AG10803 (cell line): ENCODE data around the gene DHX58.

Experiments used
- DNase-seq: peaks from one replicate; pipeline ENCODE4 v3.0.0; 2010; ENCODE audit warnings: low read depth
- H3K4me3 ChIP-seq: 2 replicates; pipeline ENCODE4 v1.5.1; 2011; ENCODE audit warnings: mild to moderate bottlenecking, low read length, control low read depth
- TF ChIP-seq, protein P1 (sequence below): conservative IDR thresholded peaks from 2 replicates; pipeline ENCODE4 v1.5.1; 2011; ENCODE audit warnings: mild to moderate bottlenecking, low read length, control low read depth, inconsistent platforms

Gene DHX58

DNA sequence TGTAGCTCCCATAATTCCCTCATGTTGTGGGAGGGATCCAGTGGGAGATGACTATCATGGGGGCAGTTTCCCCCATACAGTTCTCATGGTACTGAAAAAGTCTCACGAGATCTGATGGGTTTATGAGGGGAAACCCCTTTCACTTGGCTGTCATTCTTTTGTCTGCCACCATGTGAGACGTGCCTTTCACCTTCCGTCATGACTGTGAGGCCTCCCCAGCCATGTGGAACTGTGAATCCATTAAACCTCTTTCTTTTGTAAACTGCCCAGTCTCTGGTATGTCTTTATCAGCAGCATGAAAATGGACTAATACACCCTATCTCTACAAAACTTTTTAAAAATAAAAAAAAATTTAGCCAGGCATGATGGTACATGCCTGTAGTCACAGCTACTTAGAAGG, 55.9 kb downstream of the DHX58 start:
- H3K4me3 ChIP-seq, result no peak overlapping the region
- DNase-seq, result no peak
- TF ChIP-seq, protein P1, sequence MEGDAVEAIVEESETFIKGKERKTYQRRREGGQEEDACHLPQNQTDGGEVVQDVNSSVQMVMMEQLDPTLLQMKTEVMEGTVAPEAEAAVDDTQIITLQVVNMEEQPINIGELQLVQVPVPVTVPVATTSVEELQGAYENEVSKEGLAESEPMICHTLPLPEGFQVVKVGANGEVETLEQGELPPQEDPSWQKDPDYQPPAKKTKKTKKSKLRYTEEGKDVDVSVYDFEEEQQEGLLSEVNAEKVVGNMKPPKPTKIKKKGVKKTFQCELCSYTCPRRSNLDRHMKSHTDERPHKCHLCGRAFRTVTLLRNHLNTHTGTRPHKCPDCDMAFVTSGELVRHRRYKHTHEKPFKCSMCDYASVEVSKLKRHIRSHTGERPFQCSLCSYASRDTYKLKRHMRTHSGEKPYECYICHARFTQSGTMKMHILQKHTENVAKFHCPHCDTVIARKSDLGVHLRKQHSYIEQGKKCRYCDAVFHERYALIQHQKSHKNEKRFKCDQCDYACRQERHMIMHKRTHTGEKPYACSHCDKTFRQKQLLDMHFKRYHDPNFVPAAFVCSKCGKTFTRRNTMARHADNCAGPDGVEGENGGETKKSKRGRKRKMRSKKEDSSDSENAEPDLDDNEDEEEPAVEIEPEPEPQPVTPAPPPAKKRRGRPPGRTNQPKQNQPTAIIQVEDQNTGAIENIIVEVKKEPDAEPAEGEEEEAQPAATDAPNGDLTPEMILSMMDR, result no peak

DNA sequence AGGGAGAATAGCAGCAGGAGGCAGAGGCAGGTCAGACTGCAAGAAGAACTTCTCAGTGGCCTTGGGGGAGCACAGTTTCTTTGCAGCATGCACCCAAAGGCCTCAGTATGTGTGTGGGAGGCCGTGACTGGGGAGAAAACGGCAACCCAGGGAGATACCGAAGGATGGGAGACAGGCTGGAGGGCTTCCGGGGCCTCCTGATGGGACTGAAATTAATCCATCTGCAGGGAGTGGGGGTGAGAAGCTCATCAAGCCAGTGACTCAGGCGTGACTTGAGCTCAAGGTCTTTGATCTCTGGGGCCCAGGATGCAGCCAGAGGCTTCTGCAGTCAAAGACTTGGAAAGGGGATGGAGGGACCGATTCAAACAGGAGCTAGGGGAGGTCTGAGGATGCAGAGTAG, 57.0 kb downstream of the DHX58 start:
- TF ChIP-seq, protein P1, result no peak
- no peak for DNase-seq
- no peak overlapping the region for H3K4me3 ChIP-seq

- TF ChIP-seq, protein P1, result no peak
- no peak overlapping the region for H3K4me3 ChIP-seq
- DNase-seq, result no peak
These were observed 57.5 kb downstream of the DHX58 start for GRCh38 chr17:42055027-42055426.

GRCh38 chr17:42053731-42054500, 58.6 kb downstream of the DHX58 start:
- TF ChIP-seq, protein P1, result no peak
- no peak overlapping the region for H3K4me3 ChIP-seq
- no peak for DNase-seq

DNA sequence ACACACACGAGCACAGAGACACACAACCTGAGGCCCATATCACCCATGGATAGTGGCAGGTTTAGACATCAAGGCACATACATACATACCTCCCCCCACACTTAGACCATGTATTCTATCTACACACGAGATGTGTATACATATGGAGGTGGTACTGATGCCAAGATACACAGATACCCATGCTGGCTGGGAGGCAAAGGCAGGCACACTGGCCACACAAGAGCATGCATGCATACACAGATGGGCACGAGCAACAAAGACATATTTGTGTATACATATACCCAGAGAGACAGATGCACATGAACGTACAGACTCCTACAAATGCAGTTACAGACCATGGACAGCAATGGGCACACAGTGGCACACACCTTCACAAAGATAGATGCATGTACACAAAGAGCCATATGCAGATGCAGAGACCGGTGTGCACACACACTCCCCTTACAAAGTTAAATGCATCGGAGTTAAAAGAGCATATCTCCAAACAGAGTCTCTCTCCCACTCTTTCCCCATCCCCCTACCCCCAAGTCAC, 60.1 kb downstream of the DHX58 start:
- TF ChIP-seq, protein P1, result no peak
- no peak for DNase-seq
- H3K4me3 ChIP-seq, result no peak overlapping the region

DNA sequence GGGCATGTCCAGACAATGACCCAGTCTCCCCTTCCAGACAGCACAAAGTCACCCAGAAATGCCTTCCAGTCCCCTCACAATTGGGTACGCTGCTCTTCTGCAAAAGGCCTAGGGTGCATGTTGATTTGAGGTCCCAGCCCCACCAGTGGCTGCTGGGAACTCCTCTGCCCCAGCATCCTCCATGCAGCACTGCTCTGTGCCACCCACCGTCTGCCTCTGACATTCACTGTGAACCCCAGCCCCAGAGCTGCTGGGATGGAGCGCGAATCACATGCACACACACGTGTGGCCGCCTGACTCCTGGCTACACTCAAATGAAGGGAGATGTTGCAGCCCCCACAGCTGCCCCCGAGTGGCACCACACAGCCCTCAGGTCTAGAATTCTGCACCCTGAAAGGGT, 60.9 kb downstream of the DHX58 start:
- no peak overlapping the region for H3K4me3 ChIP-seq
- TF ChIP-seq, protein P1, result no peak
- no peak for DNase-seq
